PC-9 (cell line): ENCODE data around the gene IKZF4.

Source experiments
- EZH2 ChIP-seq: fragments of 200-600 bp; sonication (generic); IDR thresholded peaks from 2 replicates; pipeline ENCODE4 v1.8.0; 2017; ENCODE audit warnings: antibody characterized with exemption, low read depth
- TF ChIP-seq, protein P1 (sequence below): fragments of 200-600 bp; sonication (generic); conservative IDR thresholded peaks from 2 replicates; pipeline ENCODE4 v1.6.1; 2017; ENCODE audit warnings: mixed run types, antibody characterized with exemption, mild to moderate bottlenecking, moderate library complexity

DNA sequence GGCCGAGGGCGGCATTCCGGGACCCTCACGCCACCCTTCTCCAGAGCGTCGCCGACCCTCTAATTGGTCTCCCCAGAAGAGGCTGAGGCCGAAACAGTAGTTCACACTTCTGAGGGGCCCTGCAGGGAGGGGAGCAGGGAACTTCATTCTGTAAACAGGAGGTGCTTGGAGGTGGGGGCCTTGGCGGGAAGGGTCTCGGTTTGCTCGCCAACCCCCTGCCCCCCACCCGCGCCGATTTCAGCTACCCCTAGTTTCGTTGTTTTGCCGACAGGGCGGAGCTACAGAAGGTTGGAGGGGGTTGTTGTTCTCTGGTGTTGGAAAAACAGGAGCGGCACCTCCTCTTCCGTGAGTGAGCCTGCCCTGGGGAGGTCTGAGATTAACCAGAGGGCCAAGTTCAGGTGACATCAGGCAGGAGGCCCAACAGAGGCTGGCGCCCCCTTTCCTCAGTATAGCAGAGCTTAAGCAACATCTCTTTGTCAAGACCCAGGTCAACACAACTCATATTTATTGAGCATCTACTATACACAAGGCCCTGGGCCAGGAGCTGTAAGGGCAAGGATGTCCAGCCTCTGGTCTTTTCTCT is 59.8 kb downstream of the IKZF4 start:
- no peak for TF ChIP-seq EZH2
- TF ChIP-seq, protein P1, sequence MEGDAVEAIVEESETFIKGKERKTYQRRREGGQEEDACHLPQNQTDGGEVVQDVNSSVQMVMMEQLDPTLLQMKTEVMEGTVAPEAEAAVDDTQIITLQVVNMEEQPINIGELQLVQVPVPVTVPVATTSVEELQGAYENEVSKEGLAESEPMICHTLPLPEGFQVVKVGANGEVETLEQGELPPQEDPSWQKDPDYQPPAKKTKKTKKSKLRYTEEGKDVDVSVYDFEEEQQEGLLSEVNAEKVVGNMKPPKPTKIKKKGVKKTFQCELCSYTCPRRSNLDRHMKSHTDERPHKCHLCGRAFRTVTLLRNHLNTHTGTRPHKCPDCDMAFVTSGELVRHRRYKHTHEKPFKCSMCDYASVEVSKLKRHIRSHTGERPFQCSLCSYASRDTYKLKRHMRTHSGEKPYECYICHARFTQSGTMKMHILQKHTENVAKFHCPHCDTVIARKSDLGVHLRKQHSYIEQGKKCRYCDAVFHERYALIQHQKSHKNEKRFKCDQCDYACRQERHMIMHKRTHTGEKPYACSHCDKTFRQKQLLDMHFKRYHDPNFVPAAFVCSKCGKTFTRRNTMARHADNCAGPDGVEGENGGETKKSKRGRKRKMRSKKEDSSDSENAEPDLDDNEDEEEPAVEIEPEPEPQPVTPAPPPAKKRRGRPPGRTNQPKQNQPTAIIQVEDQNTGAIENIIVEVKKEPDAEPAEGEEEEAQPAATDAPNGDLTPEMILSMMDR, result no peak
